CD4-positive, alpha-beta T cell treated with Interleukin-15 for 4 hours (primary cell): Measurements from ENCODE around the gene CDC42EP3.
A peak's percentile ranks its signal among the peaks of the same experiment; 100 is the strongest.

ENCODE experiments used
- DNase-seq: peaks from one replicate; pipeline ENCODE4 v3.0.0-alpha.2; 2020; ENCODE audit warnings: low spot score

The CDC42EP3 gene, protein sequence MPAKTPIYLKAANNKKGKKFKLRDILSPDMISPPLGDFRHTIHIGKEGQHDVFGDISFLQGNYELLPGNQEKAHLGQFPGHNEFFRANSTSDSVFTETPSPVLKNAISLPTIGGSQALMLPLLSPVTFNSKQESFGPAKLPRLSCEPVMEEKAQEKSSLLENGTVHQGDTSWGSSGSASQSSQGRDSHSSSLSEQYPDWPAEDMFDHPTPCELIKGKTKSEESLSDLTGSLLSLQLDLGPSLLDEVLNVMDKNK

DNA sequence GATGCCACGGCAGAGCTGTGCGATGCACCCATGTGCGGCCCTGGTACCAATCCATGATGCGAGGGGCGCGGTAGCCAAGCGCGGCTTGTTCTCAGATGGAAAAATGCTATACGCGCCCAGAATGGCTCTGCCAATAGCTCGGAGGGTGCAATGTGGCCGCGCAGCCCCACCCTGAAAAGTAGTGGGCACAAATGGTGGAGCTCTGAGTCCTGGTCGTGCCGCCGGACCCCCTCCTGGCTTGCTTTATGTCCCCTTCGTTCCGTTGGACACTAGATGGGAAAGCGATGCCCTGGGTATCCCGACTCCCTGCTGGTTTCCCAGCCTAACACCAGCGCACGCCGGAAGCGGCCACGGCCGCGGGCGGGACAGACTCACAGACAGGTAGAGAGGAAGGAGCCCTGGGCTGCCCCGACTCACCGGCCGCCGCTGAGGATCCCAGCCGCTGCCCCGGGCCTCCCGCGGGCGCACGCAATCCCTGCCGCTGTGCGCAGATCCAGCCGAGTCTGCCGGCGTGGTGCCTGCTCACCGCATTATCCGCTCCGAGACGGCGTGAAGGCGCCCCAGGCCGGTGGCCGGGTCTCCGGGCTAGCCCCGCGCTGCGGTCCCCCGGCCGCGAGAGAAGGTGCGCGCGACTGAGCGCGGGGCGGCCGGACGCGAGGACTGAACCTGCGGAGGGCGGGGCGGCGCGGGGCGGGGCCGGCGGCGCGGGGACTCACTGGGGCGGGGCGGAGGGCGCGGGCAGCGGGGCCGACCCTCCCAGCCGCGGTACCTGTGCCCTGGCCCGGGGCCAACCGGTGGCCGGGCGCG, at the start of gene CDC42EP3:
Gene CDC42EP3, minus strand, starts transcription at position 634 of the 807 bp plus-strand sequence. CDS start 25,055 bp downstream, outside the sequence.
- peak; percentile 64 for DNase-seq

DNA sequence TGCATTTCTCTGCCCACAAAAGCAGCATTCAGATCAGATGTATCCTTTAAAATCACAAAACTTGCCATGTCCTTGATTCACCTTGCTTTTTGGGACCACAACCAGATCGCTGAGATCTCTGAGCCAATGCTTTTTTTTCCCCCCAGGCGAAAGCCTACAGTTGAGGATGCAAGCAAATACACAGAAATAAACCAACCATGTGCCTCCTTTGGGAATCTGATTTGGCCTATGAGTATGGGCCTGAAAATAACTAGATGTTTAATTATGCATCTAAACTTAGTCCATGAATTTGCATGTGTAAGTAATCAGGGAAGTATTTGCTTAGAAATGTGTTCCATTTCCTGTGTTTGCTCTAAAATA, 49.7 kb upstream of the CDC42EP3 start:
- no peak for DNase-seq

DNA sequence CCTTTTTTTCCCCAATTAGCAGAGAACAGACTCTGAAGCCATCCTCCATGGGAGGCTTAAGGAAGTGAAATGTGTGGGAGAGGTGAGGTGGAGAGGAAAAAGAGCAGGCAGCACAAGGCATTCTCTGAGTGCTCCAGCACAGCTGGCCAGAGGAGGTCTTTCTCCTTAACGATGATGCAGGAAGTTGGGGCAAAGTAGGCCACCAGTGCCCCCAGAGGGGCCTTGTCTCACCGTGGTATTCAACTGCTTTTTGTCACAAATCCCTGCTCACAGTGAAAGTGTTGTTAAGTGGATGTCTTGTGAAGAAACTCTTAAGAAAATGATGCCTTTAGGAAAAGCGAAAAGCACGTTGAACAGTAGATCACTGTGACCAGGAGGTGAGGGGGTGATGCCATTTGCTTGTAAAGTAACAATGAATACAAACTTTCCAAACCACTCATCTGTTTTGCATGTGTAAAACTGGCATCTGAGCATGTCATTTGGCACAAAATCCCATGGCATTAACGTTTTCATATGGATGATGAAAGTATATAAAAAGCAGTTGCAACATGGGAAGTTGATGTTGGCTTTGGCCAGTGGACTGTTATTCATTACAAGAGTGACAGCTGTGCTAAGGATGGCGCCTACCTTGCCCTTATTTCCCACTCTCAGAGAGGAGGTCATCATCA, 49.2 kb upstream of the CDC42EP3 start:
- DNase-seq, result no peak

DNA sequence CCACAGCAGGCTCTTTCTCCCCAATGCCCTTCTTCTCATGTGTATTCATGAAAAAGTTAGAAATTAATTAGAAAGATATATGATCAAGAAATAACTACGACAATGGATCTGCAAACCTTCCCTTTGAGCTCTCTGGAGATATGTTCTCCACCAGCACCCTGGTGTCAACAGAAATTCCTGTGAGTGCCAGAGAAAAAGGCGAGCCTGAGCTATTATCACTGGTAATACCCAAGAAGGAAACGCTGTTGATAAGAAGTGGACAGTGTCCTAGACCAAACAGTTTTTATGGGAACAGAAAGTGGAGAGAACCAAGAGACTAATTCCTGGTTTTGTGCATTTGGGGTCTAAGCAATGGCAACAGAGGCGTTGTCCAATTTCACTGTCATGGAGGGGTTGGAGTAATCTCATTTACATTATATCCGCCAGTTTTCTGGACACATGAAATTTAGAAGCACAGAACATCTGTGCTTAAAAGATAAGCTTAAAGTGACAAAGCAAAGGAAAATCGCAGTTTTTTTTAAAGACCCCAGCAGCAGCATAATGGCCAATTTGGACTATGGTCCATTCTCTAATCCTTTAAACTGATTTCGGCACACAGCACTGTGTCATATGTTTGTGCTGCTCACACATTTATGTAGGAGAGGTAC, 47.2 kb upstream of the CDC42EP3 start:
- DNase-seq, result no peak

DNA sequence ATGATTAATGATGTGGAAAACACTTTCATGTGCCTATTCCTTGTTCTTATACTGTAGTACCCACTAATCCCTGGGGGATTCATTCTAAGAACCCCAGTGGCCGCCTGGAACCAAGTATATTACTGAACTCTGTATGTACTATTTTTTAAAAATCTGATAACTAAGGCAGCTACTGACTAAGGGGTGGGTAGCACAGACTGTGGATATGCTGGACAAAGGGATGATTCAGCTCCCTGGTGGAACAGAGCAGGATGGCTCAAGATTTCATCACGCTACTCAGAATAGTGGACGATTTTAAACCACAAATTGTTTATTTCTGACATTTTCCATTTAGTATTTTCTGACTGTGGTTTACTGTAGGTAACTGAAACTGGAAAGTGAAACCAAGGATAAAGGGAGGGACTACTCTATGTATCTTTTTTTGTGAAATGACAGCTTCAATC, 41.8 kb upstream of the CDC42EP3 start:
- peak; percentile 12 for DNase-seq

DNA sequence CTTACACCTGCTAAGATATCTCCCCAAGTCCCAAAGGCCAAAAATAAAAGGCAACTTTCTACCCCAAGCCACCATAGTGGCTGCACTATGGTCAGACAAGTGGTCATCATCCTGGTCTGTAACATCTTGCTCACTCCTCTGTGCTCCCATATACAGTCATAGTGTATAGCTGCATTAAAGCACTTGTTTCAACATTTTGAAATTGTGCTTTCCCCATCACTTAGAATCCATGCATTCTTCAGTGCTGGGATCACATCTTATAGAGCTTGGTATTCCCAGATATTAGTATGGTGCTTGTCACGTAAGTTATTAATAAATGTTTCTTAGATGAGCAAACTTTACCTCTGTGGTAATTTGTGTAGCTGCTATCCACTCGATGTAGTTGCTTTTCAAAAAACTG, 40.4 kb upstream of the CDC42EP3 start:
- no peak for DNase-seq

DNA sequence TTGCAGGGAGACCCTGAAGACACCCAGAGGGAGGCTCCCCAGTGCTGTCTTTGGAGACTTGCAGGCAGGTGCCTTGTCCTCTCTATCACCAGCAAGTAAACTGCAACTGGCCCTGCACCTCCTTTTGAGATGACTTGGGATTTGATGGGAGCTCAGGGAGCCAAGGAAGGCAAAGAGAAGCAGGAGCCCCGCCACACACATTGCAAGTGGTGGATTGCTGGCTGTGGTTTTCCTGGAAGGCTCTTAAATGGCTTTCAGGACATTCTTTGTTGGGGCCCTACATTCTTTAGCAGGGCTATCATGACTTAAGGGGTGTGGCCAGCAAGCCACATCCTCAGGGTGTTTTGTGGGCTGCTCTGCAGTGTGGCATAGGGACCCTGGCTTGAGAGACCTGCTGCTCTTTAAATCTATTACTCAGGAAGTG, 39.9 kb upstream of the CDC42EP3 start:
- peak; percentile 35 for DNase-seq

DNA sequence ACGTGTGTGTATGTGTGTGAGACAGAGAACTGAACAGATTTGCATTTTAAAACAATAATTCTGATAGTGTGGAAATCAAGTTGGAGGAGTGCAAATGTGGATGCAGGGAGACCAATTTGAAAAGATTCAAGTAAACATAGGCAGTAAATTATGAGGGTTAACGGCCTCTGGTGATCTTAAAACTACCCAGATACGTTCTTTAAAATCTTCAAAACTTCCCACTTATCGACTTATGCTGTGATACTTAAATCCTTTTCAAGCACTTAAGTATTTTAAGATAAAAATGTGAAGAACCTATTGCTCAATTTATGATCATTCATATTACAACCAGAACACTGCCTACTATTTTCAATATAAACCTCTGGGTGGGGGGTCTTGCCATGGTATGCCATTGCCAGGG, 37.7 kb upstream of the CDC42EP3 start:
- no peak for DNase-seq

DNA sequence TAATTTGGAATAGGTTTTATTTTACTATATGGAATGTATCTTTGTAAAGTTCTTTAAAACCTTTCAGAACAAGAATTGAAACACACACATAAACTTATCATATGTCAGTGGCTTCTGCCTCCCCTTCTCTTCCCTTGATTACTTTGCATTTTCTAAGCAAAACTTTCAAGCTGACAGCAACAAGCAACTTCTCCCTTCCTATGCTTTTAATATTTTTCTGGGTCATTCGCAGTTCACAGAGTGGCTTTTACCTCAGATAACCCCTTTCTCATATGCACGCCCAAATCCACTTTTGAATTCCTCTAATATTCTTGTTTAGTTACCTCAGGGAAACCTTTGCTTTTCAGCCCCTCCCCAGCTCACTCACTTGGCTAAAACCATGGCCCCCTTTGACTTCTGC, 36.7 kb upstream of the CDC42EP3 start:
- no peak for DNase-seq

DNA sequence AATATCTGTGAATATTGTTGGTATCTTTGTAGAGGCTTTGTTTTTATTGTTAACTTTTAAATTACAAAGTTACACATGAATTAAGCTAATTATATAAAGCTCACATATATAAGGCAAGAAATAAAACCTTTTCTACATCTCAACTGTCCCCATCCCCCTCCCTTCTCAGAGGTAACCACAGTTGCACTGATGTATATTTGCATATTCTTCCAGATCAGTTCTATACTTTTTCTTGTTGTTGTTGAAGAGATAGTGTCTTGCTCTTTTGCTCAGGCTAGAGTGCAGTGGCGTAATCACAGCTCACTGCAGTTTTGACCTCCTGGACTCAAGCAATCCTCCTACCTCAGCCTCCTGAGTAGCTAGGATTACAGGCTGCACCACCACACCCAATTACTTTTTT, 36.0 kb upstream of the CDC42EP3 start:
- DNase-seq, result no peak

DNA sequence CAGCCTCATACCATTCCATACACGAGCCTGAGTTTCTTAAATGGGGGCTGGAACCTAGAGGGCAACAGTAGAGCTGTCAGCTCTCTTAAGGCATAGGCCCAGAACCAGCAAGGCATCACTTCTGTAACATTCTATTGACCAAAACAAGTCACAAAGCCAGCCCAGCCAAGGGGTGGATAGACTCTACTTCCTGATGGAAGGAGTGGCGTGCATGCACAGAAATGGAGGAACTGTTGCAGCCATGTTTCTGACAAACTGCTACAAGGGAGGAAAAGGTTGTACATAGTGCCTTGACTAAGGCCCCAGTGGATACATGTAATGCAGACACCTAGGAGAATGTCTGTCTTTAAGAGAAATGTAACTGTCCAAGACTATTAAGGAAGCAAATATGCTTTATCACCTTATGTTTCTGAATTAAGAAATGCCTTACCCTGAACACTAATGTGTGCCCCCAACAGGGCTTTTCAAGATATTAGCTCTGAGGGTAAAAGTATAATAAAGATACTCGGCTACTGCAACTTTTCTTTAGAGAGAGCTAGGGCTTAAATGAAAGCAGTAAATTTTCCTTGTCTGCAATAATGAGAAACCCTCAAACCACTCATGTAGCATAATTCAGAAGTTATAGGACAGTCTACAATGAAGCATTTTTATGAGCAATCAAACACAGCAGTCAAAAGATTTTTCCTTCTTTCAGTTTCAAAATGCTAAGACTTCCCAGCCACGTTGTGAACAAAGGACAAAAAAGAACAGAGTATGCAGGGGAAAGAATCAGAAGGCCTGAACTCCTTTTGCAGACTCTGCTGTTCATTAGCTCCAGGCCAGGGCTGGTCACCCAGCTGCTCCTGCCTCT, 35.1 kb upstream of the CDC42EP3 start:
- DNase-seq, result no peak

DNA sequence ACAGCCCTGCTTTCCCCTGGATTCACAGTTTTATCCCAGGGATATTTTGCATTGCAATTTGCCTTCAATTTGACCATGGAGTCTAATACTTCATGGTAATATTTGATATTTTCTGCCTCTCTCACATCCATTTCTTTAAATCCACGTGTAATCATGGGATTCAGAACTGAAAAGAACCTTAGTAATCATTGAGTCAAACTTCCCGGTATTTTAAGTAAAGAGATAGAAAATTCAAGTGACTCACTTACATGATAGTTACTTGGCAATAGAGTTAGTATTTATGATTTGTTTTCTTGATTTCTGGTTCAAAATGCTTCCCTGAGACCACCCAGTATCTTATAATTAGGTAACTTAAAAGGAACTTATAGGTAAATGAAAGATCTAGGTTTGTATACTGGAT, 33.7 kb upstream of the CDC42EP3 start:
- DNase-seq, result no peak

DNA sequence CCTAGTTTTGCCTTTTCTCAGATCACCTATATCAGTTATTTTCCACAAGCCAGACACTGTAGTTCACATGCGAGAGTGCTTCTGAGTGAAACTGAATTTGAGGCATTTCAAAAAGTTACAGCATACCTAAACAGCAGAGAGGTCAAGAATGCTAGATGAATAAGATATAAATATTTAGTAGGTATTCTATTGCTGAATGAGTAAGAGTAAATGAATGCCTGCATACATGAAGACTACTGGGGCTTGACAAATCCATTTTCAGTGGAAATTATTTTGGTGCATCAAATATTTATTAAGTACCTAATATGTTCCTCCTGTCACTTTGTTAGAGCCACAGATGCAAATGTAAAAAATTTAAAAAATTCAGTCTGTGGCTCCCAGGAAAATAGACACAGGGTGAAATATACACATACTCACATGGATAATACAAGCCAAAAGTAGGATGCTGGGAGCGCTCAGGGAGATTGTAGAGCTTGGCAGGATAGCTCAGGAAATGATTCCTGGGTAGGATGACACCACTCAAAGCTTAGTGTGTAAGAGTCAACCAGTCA, 27.6 kb upstream of the CDC42EP3 start:
- DNase-seq, result no peak

DNA sequence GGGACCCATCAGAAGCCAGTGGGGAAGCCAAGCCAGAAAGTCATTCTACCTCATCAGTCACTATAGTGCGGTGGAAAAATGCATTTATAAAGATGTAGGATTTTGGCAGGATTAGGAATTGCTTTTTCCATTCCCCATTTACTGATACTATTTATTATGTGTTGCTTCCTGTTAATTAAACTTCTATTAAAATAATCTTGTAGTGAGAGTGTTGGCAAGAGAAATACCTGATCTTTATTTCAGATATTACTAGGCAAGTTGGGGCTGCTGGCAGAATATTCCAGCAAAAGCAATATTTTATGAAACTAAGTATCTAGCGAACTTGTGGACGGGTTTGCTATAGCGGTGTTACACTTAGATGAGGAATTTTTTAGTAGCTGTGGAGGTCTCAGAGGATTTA, 23.9 kb upstream of the CDC42EP3 start:
- no peak for DNase-seq

DNA sequence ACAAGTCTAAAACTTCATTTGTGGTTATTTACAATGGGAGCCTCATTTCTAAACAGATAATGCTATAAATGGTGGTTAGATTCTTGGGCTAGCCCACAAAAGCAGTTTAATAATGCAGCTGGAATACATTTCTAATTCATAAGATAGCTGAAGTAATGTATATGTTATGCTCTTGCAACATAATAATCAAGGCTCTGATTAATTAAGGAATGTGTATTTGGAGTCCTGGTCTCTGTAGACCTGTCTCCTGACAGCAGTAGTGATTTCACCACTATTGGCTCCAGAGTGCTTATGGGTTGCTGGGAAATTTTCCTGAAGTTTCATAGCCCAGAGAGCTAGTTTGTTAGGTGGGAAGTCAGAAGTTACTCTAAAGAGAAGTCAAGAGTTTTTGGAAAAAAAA, 21.3 kb upstream of the CDC42EP3 start:
- DNase-seq, result no peak

DNA sequence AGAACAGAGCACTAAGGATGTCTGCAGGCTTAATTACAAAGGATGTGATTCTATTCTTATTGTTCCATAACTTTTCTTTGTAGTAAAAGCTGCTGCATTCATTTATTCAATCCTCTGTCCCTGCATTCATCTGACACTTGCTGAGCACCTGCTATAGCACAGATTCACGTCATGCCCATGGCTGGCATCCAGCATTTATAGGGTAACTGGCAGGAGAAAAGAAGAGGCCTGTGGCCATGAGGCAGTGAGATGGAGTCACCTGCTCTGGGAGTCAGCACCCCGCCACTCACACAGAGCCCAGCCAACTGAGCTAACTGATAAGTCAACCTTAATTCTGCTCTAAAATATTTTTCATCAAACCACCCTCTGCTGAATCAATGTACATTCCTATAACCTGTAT, 18.3 kb upstream of the CDC42EP3 start:
- no peak for DNase-seq

DNA sequence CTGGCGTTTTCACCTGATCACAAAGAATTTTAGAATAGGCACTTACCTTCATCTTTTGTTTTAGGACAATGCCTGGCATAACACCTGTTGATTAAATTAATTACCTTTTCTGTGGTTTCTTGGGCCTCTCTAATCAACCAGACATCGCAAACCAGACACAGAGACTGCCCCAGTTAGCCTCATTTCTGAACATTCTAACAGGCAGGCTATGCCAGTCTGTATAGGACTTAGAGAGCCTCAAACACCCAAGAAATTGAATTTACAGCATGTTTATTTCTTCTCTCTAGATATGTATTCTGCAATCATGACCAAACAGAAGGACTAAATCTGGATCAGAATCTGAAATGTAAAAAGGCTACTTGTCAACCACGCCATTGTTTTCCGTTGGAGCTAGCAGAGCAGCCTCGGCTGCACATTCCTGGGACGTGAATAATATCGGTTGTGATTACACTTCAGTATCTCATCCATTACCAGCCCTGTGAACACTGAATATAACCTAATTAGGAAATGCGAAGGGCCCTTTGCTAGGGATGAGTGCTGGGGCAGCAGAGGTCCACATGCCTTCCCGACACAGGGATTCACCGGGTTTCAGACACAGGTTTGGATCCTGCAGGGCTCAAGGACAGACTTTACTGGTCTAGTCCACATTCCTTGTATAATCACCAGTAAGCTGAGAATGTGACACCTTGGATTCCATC, 17.5 kb upstream of the CDC42EP3 start:
- DNase-seq, result no peak

DNA sequence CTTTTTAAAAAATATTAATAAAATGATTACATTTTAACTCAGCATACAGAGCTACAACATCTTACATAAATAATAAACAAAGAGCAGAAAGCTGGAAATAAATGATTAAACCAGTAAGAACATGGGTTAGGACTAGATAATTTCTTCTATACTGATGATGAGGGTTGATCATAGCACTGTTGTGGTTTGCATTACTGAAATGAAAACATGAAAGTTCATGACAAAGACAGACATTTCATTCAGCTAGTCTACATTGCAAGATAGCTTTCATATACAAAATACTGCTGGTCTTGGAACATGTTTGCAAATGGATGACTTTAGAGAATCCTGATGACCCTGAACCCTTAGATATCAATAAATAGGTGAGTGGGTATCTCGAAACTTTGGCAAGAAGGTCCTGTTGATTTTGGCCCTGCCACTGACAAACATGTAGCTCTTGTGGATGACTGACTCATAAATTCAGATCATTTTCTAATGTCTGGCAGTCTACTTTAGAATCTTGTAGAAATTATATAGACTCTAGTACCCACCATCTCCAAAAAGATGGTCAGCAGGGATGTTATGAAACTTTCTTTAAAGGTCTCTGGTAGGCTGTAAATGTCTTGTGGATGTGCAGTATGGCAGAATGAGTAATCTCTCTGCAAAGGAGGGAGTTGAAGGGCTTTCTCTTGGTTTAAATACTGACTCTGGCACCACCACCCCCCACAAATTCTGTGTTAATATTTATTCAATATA, 15.5 kb upstream of the CDC42EP3 start:
- DNase-seq, result no peak

DNA sequence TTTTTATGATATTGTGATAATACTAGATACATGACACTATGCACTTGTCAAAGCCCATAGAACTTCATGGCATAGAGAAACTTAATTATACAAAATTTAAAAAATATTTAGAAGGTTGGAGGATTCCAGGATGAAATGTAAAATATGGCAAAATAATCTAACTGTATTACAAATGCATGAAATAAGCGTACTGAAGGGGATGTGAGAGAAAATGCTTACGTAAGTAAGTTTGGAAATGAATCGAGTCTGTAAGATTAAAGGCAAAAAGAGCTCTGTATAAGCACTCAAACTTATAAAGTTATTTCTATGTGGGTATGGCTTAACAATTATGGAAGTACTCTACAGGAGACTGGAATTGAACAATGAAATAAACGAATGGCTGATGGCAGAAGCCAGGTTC, 13.4 kb upstream of the CDC42EP3 start:
- no peak for DNase-seq
